ENCODE measurements around the gene KLF16. TPM values are rescaled to one million over a fixed set of nuclear protein-coding genes. Genes with fewer than 3 reads are reported as not detected.
A peak's percentile ranks its signal among the peaks of the same experiment; 100 is the strongest.

Gene KLF16
- 8.9 and 11.0 TPM in 2 replicates for total RNA-seq (2014; rRNA removed; shearing (Covaris generic))
- 4.2 and 4.6 TPM in 2 replicates for polyA plus RNA-seq (2016; fragmentation: Nextera tagmentation; extraction: Ambion mirVana)

DNA sequence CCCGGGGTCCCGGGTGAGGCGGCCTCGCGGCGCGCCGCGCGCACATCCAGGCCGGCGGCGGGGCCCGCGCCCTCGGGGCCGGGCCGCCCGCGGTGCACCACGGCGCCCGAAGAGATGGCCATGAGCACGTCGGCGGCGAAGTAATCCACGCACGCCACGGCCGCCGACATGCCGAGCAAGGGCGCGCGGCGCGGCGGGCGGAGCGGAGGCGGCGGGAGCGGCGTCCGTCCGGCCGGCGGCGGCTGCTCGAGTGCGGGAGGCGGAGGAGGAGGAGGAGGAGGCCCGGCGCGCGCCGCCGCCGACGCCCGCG, at the start of gene KLF16:
KLF16 (minus strand) TSS at position 252 of the 310 bp plus-strand sequence; CDS start at position 170, 82 bp downstream.
- Histone ChIP-seq H3F3A (ENCODE audit: insufficient read depth) (no peaks in the 10 kb centered on the region), H2AFZ (peak within 1 kb of the TSS; percentile 84), H3K79me2 (ENCODE audit: insufficient read depth) (peaks cover 57% of the 10 kb centered on the region), H3K4me2 (ENCODE audit: unreplicated experiment) (peak within 1 kb of the TSS; percentile 87), H3K27ac (peak within 1 kb of the TSS; percentile 92), H4K20me1 (ENCODE audit: insufficient read depth) (no peaks in the 10 kb centered on the region), H3K27me3 (replicated peaks; ENCODE audit: insufficient read depth) (no peaks in the 10 kb centered on the region), H3K4me3 (peak within 1 kb of the TSS; percentile 91), H3K9me3 (ENCODE audit: low read depth) (no peaks in the 10 kb centered on the region), H3K9me2 (ENCODE audit: insufficient read depth) (no peaks in the 10 kb centered on the region), H3K4me1 (ENCODE audit: insufficient read depth) (peaks cover 9% of the 10 kb centered on the region; the same call in 1 of the 2 replicates), H3K9ac (peak within 1 kb of the TSS; percentile 96), H3K36me3 (ENCODE audit: low read depth) (no peaks in the 10 kb centered on the region)
- in situ Hi-C loops (cut with MboI) = no loop called here
- TF ChIP-seq EZH2 (IDR thresholded peaks at IDR 0.05; ENCODE audit: insufficient read depth, poor library complexity, severe bottlenecking) = no peak
- no peak for TF ChIP-seq EZH2phosphoT487 (IDR thresholded peaks at IDR 0.05; ENCODE audit: insufficient read depth, low read depth)
- DNase-seq = no peak
- WGBS, 2 experiments (ENCODE audit: low coverage in 1 of 2, low lambda C conversion rate in 2 of 2, missing lambda C conversion rate in 2 of 2) = 0 to 2% methylated on average over 17 to 41 of the region's 63 CpGs

DNA sequence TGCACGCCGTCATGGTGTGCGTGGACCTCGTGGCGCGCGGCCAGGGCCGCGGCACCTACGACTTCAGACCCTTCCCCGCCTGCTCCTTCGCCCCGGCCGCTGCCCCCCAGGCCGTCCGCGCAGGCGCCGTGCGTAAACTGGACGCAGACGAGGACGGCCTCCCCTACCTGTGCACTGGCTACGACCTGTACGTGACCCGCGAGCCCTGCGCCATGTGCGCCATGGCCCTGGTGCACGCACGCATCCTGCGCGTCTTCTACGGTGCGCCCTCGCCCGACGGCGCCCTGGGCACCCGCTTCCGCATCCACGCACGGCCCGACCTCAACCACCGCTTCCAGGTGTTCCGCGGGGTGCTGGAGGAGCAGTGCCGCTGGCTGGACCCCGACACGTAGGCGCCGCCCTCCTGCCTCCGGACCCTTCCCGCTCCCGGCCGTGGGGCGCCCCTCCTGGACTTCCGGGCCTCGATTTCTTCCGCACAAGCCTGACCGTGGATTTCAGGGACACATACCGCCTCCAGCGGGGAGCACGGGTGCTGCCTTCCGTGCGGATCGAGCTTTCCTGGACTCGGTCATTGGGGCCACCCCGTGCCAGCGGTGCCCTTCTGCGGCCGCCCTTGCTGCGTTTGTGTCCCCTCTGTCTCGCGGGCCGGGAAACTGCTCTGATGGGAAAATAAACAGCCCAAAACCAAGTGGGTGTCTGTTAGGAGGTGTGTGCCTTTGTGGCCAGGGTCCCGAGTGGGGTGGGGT, 49.6 kb upstream of the KLF16 start:
- 96 to 98% methylated on average over 55 to 77 of the region's 77 CpGs for WGBS, 2 experiments (ENCODE audit: low coverage in 1 of 2, low lambda C conversion rate in 2 of 2, missing lambda C conversion rate in 2 of 2)
- no peaks in the 10 kb centered on the region for H3K9me2 ChIP-seq (ENCODE audit: insufficient read depth)
- H3K9me3 ChIP-seq (ENCODE audit: low read depth) = no peaks in the 10 kb centered on the region
- H3K79me2 ChIP-seq (ENCODE audit: insufficient read depth) = peaks cover 63% of the 10 kb centered on the region
- H3F3A ChIP-seq (ENCODE audit: insufficient read depth) = no peaks in the 10 kb centered on the region
- H3K4me3 ChIP-seq = no peak overlapping the region
- H3K27ac ChIP-seq = no peak overlapping the region
- in situ Hi-C loops (cut with MboI) = no loop called here
- no peak for DNase-seq
- no peak overlapping the region for H3K4me2 ChIP-seq (ENCODE audit: unreplicated experiment)
- no peak overlapping the region for H2AFZ ChIP-seq
- no peaks in the 10 kb centered on the region for H3K36me3 ChIP-seq (ENCODE audit: low read depth)
- H3K4me1 ChIP-seq (ENCODE audit: insufficient read depth) = peaks cover 6% of the 10 kb centered on the region; the same call in 1 of the 2 replicates
- no peaks in the 10 kb centered on the region for H4K20me1 ChIP-seq (ENCODE audit: insufficient read depth)
- no peak overlapping the region for H3K9ac ChIP-seq
- H3K27me3 ChIP-seq (replicated peaks; ENCODE audit: insufficient read depth) = no peaks in the 10 kb centered on the region
- TF ChIP-seq EZH2 (IDR thresholded peaks at IDR 0.05; ENCODE audit: insufficient read depth, poor library complexity, severe bottlenecking) (no peak), EZH2phosphoT487 (IDR thresholded peaks at IDR 0.05; ENCODE audit: insufficient read depth, low read depth) (no peak)

DNA sequence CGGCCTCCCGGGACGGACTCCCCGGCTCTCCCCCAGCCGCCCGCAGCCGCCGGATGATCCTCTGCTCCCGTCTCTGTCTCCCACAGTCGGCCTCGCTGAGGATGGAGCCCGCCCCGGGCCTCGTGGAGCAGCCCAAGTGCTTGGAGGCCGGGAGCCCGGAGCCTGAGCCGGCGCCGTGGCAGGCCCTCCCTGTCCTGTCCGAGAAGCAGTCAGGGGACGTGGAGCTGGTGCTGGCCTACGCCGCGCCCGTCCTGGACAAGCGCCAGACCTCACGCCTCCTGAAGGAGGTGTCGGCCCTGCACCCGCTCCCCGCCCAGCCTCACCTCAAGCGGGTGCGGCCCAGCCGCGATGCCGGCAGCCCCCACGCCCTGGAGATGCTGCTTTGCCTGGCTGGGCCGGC, 48.6 kb upstream of the KLF16 start:
- H3K4me1 ChIP-seq (ENCODE audit: insufficient read depth) = peaks cover 6% of the 10 kb centered on the region; the same call in 1 of the 2 replicates
- H3K27ac ChIP-seq = no peak overlapping the region
- TF ChIP-seq EZH2 (IDR thresholded peaks at IDR 0.05; ENCODE audit: insufficient read depth, poor library complexity, severe bottlenecking) (no peak), EZH2phosphoT487 (IDR thresholded peaks at IDR 0.05; ENCODE audit: insufficient read depth, low read depth) (no peak)
- H3K36me3 ChIP-seq (ENCODE audit: low read depth) = no peaks in the 10 kb centered on the region
- H3K9me3 ChIP-seq (ENCODE audit: low read depth) = no peaks in the 10 kb centered on the region
- H3F3A ChIP-seq (ENCODE audit: insufficient read depth) = no peaks in the 10 kb centered on the region
- in situ Hi-C loops (cut with MboI) = no loop called here
- H4K20me1 ChIP-seq (ENCODE audit: insufficient read depth) = no peaks in the 10 kb centered on the region
- no peak overlapping the region for H2AFZ ChIP-seq
- WGBS, 2 experiments (ENCODE audit: low coverage in 1 of 2, low lambda C conversion rate in 2 of 2, missing lambda C conversion rate in 2 of 2) = 87 to 88% methylated on average over 31 to 35 of the region's 37 CpGs
- no peak for DNase-seq
- no peaks in the 10 kb centered on the region for H3K9me2 ChIP-seq (ENCODE audit: insufficient read depth)
- peaks cover 72% of the 10 kb centered on the region for H3K79me2 ChIP-seq (ENCODE audit: insufficient read depth)
- no peak overlapping the region for H3K4me2 ChIP-seq (ENCODE audit: unreplicated experiment)
- H3K4me3 ChIP-seq = no peak overlapping the region
- no peaks in the 10 kb centered on the region for H3K27me3 ChIP-seq (replicated peaks; ENCODE audit: insufficient read depth)
- no peak overlapping the region for H3K9ac ChIP-seq

DNA sequence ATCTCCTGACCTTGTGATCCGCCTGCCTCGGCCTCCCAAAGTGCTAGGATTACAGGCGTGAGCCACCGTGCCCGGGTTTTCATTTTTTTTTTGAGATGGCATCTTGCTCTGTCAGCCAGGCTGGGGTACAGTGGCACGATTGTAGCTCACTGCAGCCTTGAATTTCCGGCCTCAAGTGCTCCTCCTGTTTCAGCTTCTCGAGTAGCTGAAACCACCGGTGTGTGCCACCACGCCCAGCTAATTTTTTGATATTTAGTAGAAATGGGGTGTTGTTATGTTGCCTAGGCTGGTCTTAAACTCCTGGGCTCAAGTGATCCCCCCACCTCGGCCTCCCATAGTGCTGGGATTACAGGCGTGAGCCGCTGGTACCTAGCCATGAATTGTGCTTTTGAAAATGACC, 47.7 kb upstream of the KLF16 start:
- 90% methylated on average over 13 of the region's 13 CpGs for WGBS, 2 experiments (ENCODE audit: low coverage in 1 of 2, low lambda C conversion rate in 2 of 2, missing lambda C conversion rate in 2 of 2)
- Histone ChIP-seq H3K9me2 (ENCODE audit: insufficient read depth) (no peaks in the 10 kb centered on the region), H3K9me3 (ENCODE audit: low read depth) (no peaks in the 10 kb centered on the region), H3F3A (ENCODE audit: insufficient read depth) (no peaks in the 10 kb centered on the region), H3K4me3 (no peak overlapping the region), H3K4me2 (ENCODE audit: unreplicated experiment) (no peak overlapping the region), H4K20me1 (ENCODE audit: insufficient read depth) (no peaks in the 10 kb centered on the region), H2AFZ (no peak overlapping the region), H3K4me1 (ENCODE audit: insufficient read depth) (peaks cover 6% of the 10 kb centered on the region; the same call in 1 of the 2 replicates), H3K79me2 (ENCODE audit: insufficient read depth) (peaks cover 81% of the 10 kb centered on the region), H3K36me3 (ENCODE audit: low read depth) (no peaks in the 10 kb centered on the region), H3K27me3 (replicated peaks; ENCODE audit: insufficient read depth) (no peaks in the 10 kb centered on the region), H3K27ac (no peak overlapping the region), H3K9ac (no peak overlapping the region)
- no peak for DNase-seq
- in situ Hi-C loops (cut with MboI) = no loop called here
- TF ChIP-seq EZH2 (IDR thresholded peaks at IDR 0.05; ENCODE audit: insufficient read depth, poor library complexity, severe bottlenecking) = no peak
- no peak for TF ChIP-seq EZH2phosphoT487 (IDR thresholded peaks at IDR 0.05; ENCODE audit: insufficient read depth, low read depth)

Measured in GM23248 (cell line).